AG09309 (cell line): ENCODE measurements around the gene ARHGAP24.
"Not testable (repeated sequence)": the region's sequence is repeated elsewhere in the genome, so short reads cannot be mapped to it uniquely, and the experiment has no call there.

ENCODE experiments used
- DNase-seq: peaks from one replicate; pipeline ENCODE4 v3.0.0-alpha.2; 2010; ENCODE audit warnings: low read depth
- H3K4me3 ChIP-seq: 2 replicates; pipeline ENCODE4 v1.5.1; 2011; ENCODE audit warnings: mild to moderate bottlenecking, low read depth, low read length, moderate library complexity; ENCODE audit not compliant: control insufficient read depth
- CTCF ChIP-seq: IDR thresholded peaks from 2 replicates; pipeline ENCODE4 v1.5.1; 2011; ENCODE audit warnings: mild to moderate bottlenecking, low read depth, low read length, inconsistent platforms; ENCODE audit not compliant: insufficient read depth, control insufficient read depth; ENCODE audit errors: missing control alignments

ARHGAP24 gene

GRCh38 chr4:86019362-86019761, 544.4 kb downstream of the ARHGAP24 start:
- TF ChIP-seq CTCF: no peak
- DNase-seq: no peak
- no peak overlapping the region for H3K4me3 ChIP-seq

GRCh38 chr4:86019906-86020305, 545.0 kb downstream of the ARHGAP24 start:
- no peak for TF ChIP-seq CTCF
- DNase-seq: no peak
- H3K4me3 ChIP-seq: no peak overlapping the region

- not testable (repeated sequence) for DNase-seq, H3K4me3 ChIP-seq
Observed at GRCh38 chr4:86021671-86022070, 546.7 kb downstream of the ARHGAP24 start.

- H3K4me3 ChIP-seq: no peak overlapping the region
- no peak for DNase-seq
- TF ChIP-seq CTCF: no peak
Observed at GRCh38 chr4:86026720-86027119, 551.8 kb downstream of the ARHGAP24 start.

GRCh38 chr4:86031927-86032326, 557.0 kb downstream of the ARHGAP24 start:
- TF ChIP-seq CTCF: no peak
- DNase-seq: no peak
- no peak overlapping the region for H3K4me3 ChIP-seq

- no peak for TF ChIP-seq CTCF
- H3K4me3 ChIP-seq: no peak overlapping the region
- peak; percentile 95 for DNase-seq
Observed at GRCh38 chr4:86032476-86033022, 557.6 kb downstream of the ARHGAP24 start.

- peak; percentile 74 for DNase-seq
- H3K4me3 ChIP-seq: no peak overlapping the region
- no peak for TF ChIP-seq CTCF
Observed at GRCh38 chr4:86033171-86033570, 558.2 kb downstream of the ARHGAP24 start.
